Pancreas (tissue), 10 donors: ENCODE measurements around the gene POU4F1. TPM values are rescaled to one million over a fixed set of nuclear protein-coding genes. Genes with fewer than 3 reads are reported as not detected.

Experiments
- ATAC-seq, 4 donors: fragments of 200-7000 bp; cut with Tn5 transposase; one replicate each; pipeline versions ENCODE4 v1.8.0 to v1.9.1; 2020; ENCODE audit warnings: mild to moderate bottlenecking in 4 of 4, moderate library complexity in 4 of 4
- DNase-seq, 6 donors: peaks; one replicate each; pipeline ENCODE4 v3.0.0-alpha.2; 2020
- FAIRE-seq: peaks from 2 replicates; lab custom pipeline; 2012; peaks lifted over from hg19 to GRCh38; lab: Jason Lieb, UNC
- H3K27ac ChIP-seq, 4 donors: fragments of 200-600 bp; sonication (generic); 1 replicate in 3 of 4; 2 replicates in 1 of 4; pipeline versions ENCODE4 v1.5.0 to v1.8.0; 2020
- H3K27me3 ChIP-seq, 4 donors: fragments of 200-600 bp; one replicate each; pipeline ENCODE4 v1.8.0; 2021
- H3K36me3 ChIP-seq, 3 donors: fragments of 200-600 bp; sonication (generic) in 1 of 3; one replicate each; pipeline versions ENCODE4 v1.5.0 to v1.8.0; 2020 to 2021
- H3K4me1 ChIP-seq, 3 donors: fragments of 200-600 bp; one replicate each; pipeline ENCODE4 v1.8.0; 2021
- H3K4me3 ChIP-seq, 4 donors: fragments of 200-600 bp; sonication (generic) in 2 of 4; one replicate each; pipeline versions ENCODE4 v1.5.0 to v1.8.0; 2020 to 2021
- H3K9me3 ChIP-seq, 4 donors: fragments of 200-600 bp; one replicate each; pipeline ENCODE4 v1.8.0; 2021
- WGBS, 2 donors: extraction: QIAGEN DNeasy Blood & Tissue Kit; methylation state at CpG; one replicate each; pipeline ENCODE4 v1.1.7; 2013; 5-methylcytosine and 5-hydroxymethylcytosine counted together
- intact Hi-C, 3 donors: fragments of 100-400 bp; cut with DNase I; formaldehyde crosslinking; loops; one replicate each; pipeline versions ENCODE4 v1.11.1 to v1.14.2; 2022
- polyA plus RNA-seq, 2 donors: library from polyadenylated mRNA; stranded (reverse); fragments of 200-250 nt; gene quantifications; one replicate each; pipeline ENCODE4 v1.2.3, GENCODE V29; 2013
- total RNA-seq, 6 donors: library from RNA; stranded (reverse); fragmentation: NEBNext Ultra II Directional in 4 of 6; extraction: Animal tissue kit (Norgen Biotek cat#: 25700) in 4 of 6; gene quantifications; one replicate each; pipeline versions ENCODE4 v1.2.1 to v1.2.4, GENCODE V29; 2021 to 2023
- TF ChIP-seq, protein P1 (sequence below), 4 donors: fragments of 200-600 bp; sonication (generic) in 3 of 4; IDR thresholded peaks; one replicate each; pipeline versions ENCODE4 v1.5.0 to v1.8.0; 2021; ENCODE audit warnings: antibody characterized with exemption in 4 of 4
- donor health status: healthy with polysubstance abuse.
- donor health status: DM: no; HTN: no; CAD: no; lungs with moderate emphysema.
- donor health status: DM: no; HTN: no; CAD: no.
- donor health status: control.
- donor health status: control.
- donor health status: Bipolar disorder and iron deficiency.
- donor health status: DM: yes; HTN: yes; CAD: no.
- donor health status: DM: no; HTN: no; CAD: no.
- donor health status: DM: no; HTN: no; CAD: no.
- donor health status: DM: yes; HTN: yes; CAD: no.

Gene POU4F1
- total and polyA plus RNA-seq, 8 donors = 0.02 to 0.06 (median 0.04) TPM; not detected in 5

- FAIRE-seq = no peak
These were observed 7.0 kb downstream of the POU4F1 start for GRCh38 chr13:78596399-78596735.

GRCh38 chr13:78595495-78596398 lies 7.6 kb downstream of the POU4F1 start:
- peak overlapping the region in 1 of 4 donors; percentile 13 for H3K4me3 ChIP-seq
- intact Hi-C loops = no loop called here
- WGBS, 2 donors = 7% methylated on average over 65 of the region's 65 CpGs
- FAIRE-seq (no peak), DNase-seq (peak in 2 of 6 donors; percentile 58 to 60), ATAC-seq (peak in 2 of 4 donors; percentile 36 to 41)
- H3K27ac ChIP-seq = no peak overlapping the region
- no peaks in the 10 kb centered on the region for H3K36me3 ChIP-seq
- no peaks in the 10 kb centered on the region for H3K4me1 ChIP-seq
- TF ChIP-seq, protein P1, sequence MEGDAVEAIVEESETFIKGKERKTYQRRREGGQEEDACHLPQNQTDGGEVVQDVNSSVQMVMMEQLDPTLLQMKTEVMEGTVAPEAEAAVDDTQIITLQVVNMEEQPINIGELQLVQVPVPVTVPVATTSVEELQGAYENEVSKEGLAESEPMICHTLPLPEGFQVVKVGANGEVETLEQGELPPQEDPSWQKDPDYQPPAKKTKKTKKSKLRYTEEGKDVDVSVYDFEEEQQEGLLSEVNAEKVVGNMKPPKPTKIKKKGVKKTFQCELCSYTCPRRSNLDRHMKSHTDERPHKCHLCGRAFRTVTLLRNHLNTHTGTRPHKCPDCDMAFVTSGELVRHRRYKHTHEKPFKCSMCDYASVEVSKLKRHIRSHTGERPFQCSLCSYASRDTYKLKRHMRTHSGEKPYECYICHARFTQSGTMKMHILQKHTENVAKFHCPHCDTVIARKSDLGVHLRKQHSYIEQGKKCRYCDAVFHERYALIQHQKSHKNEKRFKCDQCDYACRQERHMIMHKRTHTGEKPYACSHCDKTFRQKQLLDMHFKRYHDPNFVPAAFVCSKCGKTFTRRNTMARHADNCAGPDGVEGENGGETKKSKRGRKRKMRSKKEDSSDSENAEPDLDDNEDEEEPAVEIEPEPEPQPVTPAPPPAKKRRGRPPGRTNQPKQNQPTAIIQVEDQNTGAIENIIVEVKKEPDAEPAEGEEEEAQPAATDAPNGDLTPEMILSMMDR (IDR thresholded peaks at IDR 0.05) = no peak
- H3K9me3 ChIP-seq = no peaks in the 10 kb centered on the region
- H3K27me3 ChIP-seq = peaks cover 17 to 97% (median 59%) of the 10 kb centered on the region in 4 donors

More at GRCh38 chr13:78596399-78596735, 7.0 kb downstream of the POU4F1 start:
- Histone ChIP-seq H3K36me3 (no peaks in the 10 kb centered on the region), H3K4me3 (no peak overlapping the region), H3K27ac (no peak overlapping the region), H3K9me3 (no peaks in the 10 kb centered on the region), H3K27me3 (peaks cover 12 to 97% (median 56%) of the 10 kb centered on the region in 4 donors), H3K4me1 (no peaks in the 10 kb centered on the region)
- TF ChIP-seq, protein P1 (IDR thresholded peaks at IDR 0.05) = no peak
- DNase-seq (peak in 1 of 6 donors; percentile 51), ATAC-seq (peak in 1 of 4 donors; percentile 34)
- 5% methylated on average over 17 to 22 of the region's 22 CpGs for WGBS, 2 donors
- intact Hi-C loops = no loop called here

- DNase-seq = no peak
- H3K9me3 ChIP-seq = no peaks in the 10 kb centered on the region
- no peaks in the 10 kb centered on the region for H3K36me3 ChIP-seq
- no peak for ATAC-seq
- no peak for FAIRE-seq
- intact Hi-C loops = no loop called here
- TF ChIP-seq, protein P1 (IDR thresholded peaks at IDR 0.05) = no peak
- no peaks in the 10 kb centered on the region for H3K4me1 ChIP-seq
- H3K27ac ChIP-seq = no peak overlapping the region
- WGBS, 2 donors = 7 to 11% methylated on average over 8 of the region's 8 CpGs
- H3K4me3 ChIP-seq = no peak overlapping the region
- H3K27me3 ChIP-seq = peaks cover 18 to 97% (median 55%) of the 10 kb centered on the region in 4 donors
These were observed 8.8 kb downstream of the POU4F1 start for GRCh38 chr13:78594456-78594975.

DNA sequence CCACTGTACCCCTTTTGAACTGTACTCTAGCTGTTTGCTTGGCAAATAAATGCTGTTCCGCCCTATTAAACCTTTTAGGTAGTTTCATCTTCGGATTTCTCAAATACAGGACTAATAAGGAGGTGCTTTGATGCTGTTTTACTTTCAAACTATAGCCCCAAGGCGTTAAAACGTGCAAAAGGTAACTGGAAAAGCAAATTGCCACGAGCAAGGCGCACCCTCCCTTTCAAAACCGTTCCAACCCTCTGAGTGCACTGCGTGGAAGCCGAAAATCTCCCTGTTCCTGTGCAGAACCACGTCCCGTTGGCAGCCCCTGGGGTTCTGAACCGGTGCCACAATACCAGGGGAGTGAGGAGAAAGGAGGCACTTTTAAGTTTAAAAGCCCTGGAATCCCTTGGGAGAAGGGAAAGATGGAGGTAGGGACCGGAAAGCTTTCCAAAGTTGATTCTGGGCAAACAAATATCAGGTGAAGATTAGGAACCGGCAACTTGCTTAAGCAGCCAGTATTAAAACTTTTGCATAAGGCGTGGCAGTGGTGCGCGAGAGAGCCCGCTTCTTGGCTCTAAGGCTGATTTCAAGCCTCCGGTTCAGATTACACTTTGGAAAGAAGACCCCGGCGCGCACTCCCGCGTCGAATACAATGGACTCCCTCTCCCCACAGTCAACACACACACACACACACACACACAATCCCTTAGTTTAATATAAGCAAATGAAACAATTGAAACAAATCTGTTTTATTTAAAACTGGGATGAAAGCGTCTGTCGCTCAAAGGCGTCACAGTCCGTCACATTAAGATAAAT lies 9.5 kb downstream of the POU4F1 start:
- Histone ChIP-seq H3K4me3 (no peak overlapping the region), H3K36me3 (no peaks in the 10 kb centered on the region), H3K27me3 (peaks cover 18 to 96% (median 53%) of the 10 kb centered on the region in 4 donors), H3K27ac (no peak overlapping the region), H3K9me3 (no peaks in the 10 kb centered on the region), H3K4me1 (no peaks in the 10 kb centered on the region)
- FAIRE-seq (no peak), DNase-seq (no peak), ATAC-seq (no peak)
- intact Hi-C loops = no loop called here
- TF ChIP-seq, protein P1 (IDR thresholded peaks at IDR 0.05) = no peak
- 9 to 11% methylated on average over 29 of the region's 29 CpGs for WGBS, 2 donors
